ENCODE results near the gene H1-8.

The H1-8 gene

DNA sequence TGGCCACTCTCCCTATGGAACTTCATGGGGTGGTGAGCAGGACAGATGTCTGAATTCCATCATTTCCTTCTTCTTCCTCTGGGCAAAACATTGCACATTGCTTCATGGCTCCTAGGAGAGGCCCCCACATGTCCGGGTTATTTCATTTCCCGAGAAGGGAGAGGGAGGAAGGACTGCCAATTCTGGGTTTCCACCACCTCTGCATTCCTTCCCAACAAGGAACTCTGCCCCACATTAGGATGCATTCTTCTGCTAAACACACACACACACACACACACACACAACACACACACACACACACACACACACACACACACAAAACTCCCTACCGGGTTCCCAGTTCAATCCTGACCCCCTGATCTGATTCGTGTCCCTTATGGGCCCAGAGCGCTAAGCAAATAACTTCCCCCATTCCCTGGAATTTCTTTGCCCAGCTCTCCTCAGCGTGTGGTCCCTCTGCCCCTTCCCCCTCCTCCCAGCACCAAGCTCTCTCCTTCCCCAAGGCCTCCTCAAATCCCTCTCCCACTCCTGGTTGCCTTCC lies 12.7 kb upstream of the H1-8 start:
- Histone ChIP-seq H3K9me3 (ENCODE audit: control insufficient read depth, insufficient read depth, low read depth, low read length) (no peaks in the 10 kb centered on the region), H3K27ac (ENCODE audit: extremely low read depth, low read depth, low read length) (no peak overlapping the region), H3K36me3 (ENCODE audit: control insufficient read depth in 2 of 2, insufficient read depth in 1 of 2, low read length in 2 of 2) (no peaks in the 10 kb centered on the region), H3K4me3 (ENCODE audit: low read depth, low read length) (no peak overlapping the region), H3K4me1 (ENCODE audit: control insufficient read depth, insufficient read depth, low read length) (no peaks in the 10 kb centered on the region)
- peak; percentile 94 for TF ChIP-seq PRDM10 (tag by site-specific recombination; IDR thresholded peaks at IDR 0.05)
- TF ChIP-seq ZNF341 (tag by site-specific recombination; IDR thresholded peaks at IDR 0.05; ENCODE audit: low read depth): no peak
- TF ChIP-seq OVOL3 (tag by site-specific recombination; IDR thresholded peaks at IDR 0.05): no peak
- TF ChIP-seq IKZF3 (tag by site-specific recombination; IDR thresholded peaks at IDR 0.05): no peak
- no peak for TF ChIP-seq ZNF776 (tag by site-specific recombination; IDR thresholded peaks at IDR 0.05; ENCODE audit: borderline replicate concordance)
- TF ChIP-seq ZSCAN4 (tag by site-specific recombination; IDR thresholded peaks at IDR 0.05): peak; percentile 83
- TF ChIP-seq ZNF76 (tag by site-specific recombination; IDR thresholded peaks at IDR 0.05; ENCODE audit: borderline replicate concordance, low read depth): no peak
- peak; percentile 42 for TF ChIP-seq ZIC2 (tag by site-specific recombination; IDR thresholded peaks at IDR 0.05)
- TF ChIP-seq, protein P1, sequence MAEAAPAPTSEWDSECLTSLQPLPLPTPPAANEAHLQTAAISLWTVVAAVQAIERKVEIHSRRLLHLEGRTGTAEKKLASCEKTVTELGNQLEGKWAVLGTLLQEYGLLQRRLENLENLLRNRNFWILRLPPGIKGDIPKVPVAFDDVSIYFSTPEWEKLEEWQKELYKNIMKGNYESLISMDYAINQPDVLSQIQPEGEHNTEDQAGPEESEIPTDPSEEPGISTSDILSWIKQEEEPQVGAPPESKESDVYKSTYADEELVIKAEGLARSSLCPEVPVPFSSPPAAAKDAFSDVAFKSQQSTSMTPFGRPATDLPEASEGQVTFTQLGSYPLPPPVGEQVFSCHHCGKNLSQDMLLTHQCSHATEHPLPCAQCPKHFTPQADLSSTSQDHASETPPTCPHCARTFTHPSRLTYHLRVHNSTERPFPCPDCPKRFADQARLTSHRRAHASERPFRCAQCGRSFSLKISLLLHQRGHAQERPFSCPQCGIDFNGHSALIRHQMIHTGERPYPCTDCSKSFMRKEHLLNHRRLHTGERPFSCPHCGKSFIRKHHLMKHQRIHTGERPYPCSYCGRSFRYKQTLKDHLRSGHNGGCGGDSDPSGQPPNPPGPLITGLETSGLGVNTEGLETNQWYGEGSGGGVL (tag by site-specific recombination; IDR thresholded peaks at IDR 0.05): 0 out of 2 replicates have a peak, but pooled peaks have one; percentile 29
- TF ChIP-seq GLIS1 (tag by site-specific recombination; IDR thresholded peaks at IDR 0.05): peak; percentile 60
- TF ChIP-seq KLF7 (tag by site-specific recombination; IDR thresholded peaks at IDR 0.05; ENCODE audit: borderline replicate concordance): no peak
- TF ChIP-seq ZNF292 (tag by site-specific recombination; IDR thresholded peaks at IDR 0.05; ENCODE audit: borderline replicate concordance, low read depth): no peak
- no peak for TF ChIP-seq SETDB1 (IDR thresholded peaks at IDR 0.05; ENCODE audit: insufficient read length, low read length)
- ChIA-PET CTCF (interaction anchor here (0.6 kb wide), 1 partner anchor 282 kb away, joined by 3 read pairs; no protein-coding TSS in a partner anchor), POLR2A (no interaction called here)

- Histone ChIP-seq H3K4me3 (ENCODE audit: low read depth, low read length) (no peak overlapping the region), H3K4me1 (ENCODE audit: control insufficient read depth, insufficient read depth, low read length) (no peaks in the 10 kb centered on the region), H3K9me3 (ENCODE audit: control insufficient read depth, insufficient read depth, low read depth, low read length) (no peaks in the 10 kb centered on the region), H3K27ac (ENCODE audit: extremely low read depth, low read depth, low read length) (no peak overlapping the region), H3K36me3 (ENCODE audit: control insufficient read depth in 2 of 2, insufficient read depth in 1 of 2, low read length in 2 of 2) (no peaks in the 10 kb centered on the region)
- ChIA-PET POLR2A (no interaction called here), CTCF (interaction anchor here (0.6 kb wide), 1 partner anchor 281 kb away, joined by 3 read pairs; no protein-coding TSS in a partner anchor)
- TF ChIP-seq ZNF544 (tag by site-specific recombination; IDR thresholded peaks at IDR 0.05) (no peak), YY2 (tag by site-specific recombination; IDR thresholded peaks at IDR 0.05) (no peak), MZF1 (tag by site-specific recombination; IDR thresholded peaks at IDR 0.05; ENCODE audit: borderline replicate concordance) (no peak), ZNF623 (tag by site-specific recombination; IDR thresholded peaks at IDR 0.05) (no peak), ZNF501 (tag by site-specific recombination; IDR thresholded peaks at IDR 0.05) (no peak), SCRT2 (tag by site-specific recombination; IDR thresholded peaks at IDR 0.05) (no peak), ZBTB49 (tag by site-specific recombination; IDR thresholded peaks at IDR 0.05; ENCODE audit: low read depth) (no peak), ZNF391 (tag by site-specific recombination; IDR thresholded peaks at IDR 0.05; ENCODE audit: borderline replicate concordance, low read depth) (no peak), ZNF701 (tag by site-specific recombination; IDR thresholded peaks at IDR 0.05) (no peak), ZNF645 (tag by site-specific recombination; IDR thresholded peaks at IDR 0.05) (no peak), ZNF112 (tag by site-specific recombination; IDR thresholded peaks at IDR 0.05) (no peak)
Observed at GRCh38 chr3:129530821-129531220, 12.2 kb upstream of the H1-8 start.
